ENCODE measurements around the gene METTL15.
"Not testable (repeated sequence)": the region's sequence is repeated elsewhere in the genome, so short reads cannot be mapped to it uniquely, and the experiment has no call there.

The METTL15 gene

DNA sequence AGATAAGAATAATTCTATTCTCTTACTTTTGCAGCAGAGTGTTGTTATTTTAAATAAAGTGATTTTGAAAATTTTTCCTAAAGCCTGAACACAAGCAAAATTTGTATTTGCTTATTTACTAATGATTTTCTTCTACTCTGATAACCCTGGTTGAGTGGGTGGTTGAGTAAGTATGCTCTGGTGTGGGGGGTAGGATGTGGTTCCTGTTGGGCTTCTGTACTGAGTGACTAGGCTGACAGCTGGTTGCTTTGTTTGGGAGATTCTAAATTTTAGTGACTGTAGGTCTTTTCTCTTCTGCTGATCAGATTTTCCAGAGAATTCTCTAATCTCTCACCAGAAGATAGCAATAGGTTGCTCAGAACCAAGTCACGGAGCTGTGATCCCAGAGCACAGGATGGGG lies 61.6 kb downstream of the METTL15 start:
- in situ Hi-C loops (cut with MboI; ENCODE audit: low sequenced_read_pairs, unreplicated experiment), result no loop called here
- DNase-seq (ENCODE audit: low spot score), result no peak
- TF ChIP-seq, protein P1, sequence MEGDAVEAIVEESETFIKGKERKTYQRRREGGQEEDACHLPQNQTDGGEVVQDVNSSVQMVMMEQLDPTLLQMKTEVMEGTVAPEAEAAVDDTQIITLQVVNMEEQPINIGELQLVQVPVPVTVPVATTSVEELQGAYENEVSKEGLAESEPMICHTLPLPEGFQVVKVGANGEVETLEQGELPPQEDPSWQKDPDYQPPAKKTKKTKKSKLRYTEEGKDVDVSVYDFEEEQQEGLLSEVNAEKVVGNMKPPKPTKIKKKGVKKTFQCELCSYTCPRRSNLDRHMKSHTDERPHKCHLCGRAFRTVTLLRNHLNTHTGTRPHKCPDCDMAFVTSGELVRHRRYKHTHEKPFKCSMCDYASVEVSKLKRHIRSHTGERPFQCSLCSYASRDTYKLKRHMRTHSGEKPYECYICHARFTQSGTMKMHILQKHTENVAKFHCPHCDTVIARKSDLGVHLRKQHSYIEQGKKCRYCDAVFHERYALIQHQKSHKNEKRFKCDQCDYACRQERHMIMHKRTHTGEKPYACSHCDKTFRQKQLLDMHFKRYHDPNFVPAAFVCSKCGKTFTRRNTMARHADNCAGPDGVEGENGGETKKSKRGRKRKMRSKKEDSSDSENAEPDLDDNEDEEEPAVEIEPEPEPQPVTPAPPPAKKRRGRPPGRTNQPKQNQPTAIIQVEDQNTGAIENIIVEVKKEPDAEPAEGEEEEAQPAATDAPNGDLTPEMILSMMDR (IDR thresholded peaks at IDR 0.05; ENCODE audit: borderline replicate concordance, control extremely low read depth, extremely low read depth, insufficient read depth, missing control alignments), result no peak

DNA sequence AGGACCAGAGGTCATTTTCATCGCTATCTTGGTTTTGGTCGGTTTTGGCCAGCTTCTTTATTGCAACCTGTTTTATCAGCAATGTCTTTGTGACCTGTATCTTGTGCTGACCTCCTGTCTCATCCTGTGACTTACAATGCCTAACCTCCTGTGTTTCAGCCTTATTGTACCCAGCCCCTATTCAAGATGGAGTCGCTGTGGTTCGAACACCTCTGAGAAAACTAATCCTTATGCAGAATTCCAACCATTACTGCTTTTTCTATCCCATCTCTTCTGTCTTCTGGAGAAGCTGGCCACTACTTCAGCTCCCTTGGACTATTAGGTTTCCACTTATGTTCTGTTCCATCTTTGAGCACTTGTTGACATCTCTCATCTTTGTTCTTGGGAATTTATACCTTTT lies 62.6 kb downstream of the METTL15 start:
- in situ Hi-C loops (cut with MboI; ENCODE audit: low sequenced_read_pairs, unreplicated experiment), result no loop called here
- DNase-seq (ENCODE audit: low spot score), result no peak
- TF ChIP-seq, protein P1 (IDR thresholded peaks at IDR 0.05; ENCODE audit: borderline replicate concordance, control extremely low read depth, extremely low read depth, insufficient read depth, missing control alignments), result no peak

GRCh38 chr11:28176351-28176750 lies 68.2 kb downstream of the METTL15 start:
- in situ Hi-C loops (cut with MboI; ENCODE audit: low sequenced_read_pairs, unreplicated experiment), result no loop called here
- TF ChIP-seq, protein P1 (IDR thresholded peaks at IDR 0.05; ENCODE audit: borderline replicate concordance, control extremely low read depth, extremely low read depth, insufficient read depth, missing control alignments), result no peak
- no peak for DNase-seq (ENCODE audit: low spot score)

GRCh38 chr11:28195449-28195848 lies 87.3 kb downstream of the METTL15 start:
- in situ Hi-C loops (cut with MboI; ENCODE audit: low sequenced_read_pairs, unreplicated experiment), result no loop called here
- TF ChIP-seq, protein P1 (IDR thresholded peaks at IDR 0.05; ENCODE audit: borderline replicate concordance, control extremely low read depth, extremely low read depth, insufficient read depth, missing control alignments), result no peak

GRCh38 chr11:28209906-28210305 lies 101.7 kb downstream of the METTL15 start:
- DNase-seq (ENCODE audit: low spot score), result no peak
- TF ChIP-seq, protein P1 (IDR thresholded peaks at IDR 0.05; ENCODE audit: borderline replicate concordance, control extremely low read depth, extremely low read depth, insufficient read depth, missing control alignments), result no peak
- in situ Hi-C loops (cut with MboI; ENCODE audit: low sequenced_read_pairs, unreplicated experiment), result no loop called here

More at GRCh38 chr11:28195449-28195848, 87.3 kb downstream of the METTL15 start:
- no peak for DNase-seq (ENCODE audit: low spot score)

- DNase-seq (ENCODE audit: low spot score); in situ Hi-C loops (cut with MboI; ENCODE audit: low sequenced_read_pairs, unreplicated experiment): not testable (repeated sequence)
Observed at GRCh38 chr11:28222063-28222462, 113.9 kb downstream of the METTL15 start.

GRCh38 chr11:28223577-28223976 lies 115.4 kb downstream of the METTL15 start:
- in situ Hi-C loops (cut with MboI; ENCODE audit: low sequenced_read_pairs, unreplicated experiment), result no loop called here
- DNase-seq (ENCODE audit: low spot score), result no peak
- TF ChIP-seq, protein P1 (IDR thresholded peaks at IDR 0.05; ENCODE audit: borderline replicate concordance, control extremely low read depth, extremely low read depth, insufficient read depth, missing control alignments), result no peak
